Measurements from ENCODE around the gene EID2.
A peak's percentile ranks its signal among the peaks of the same experiment; 100 is the strongest.

Gene EID2

DNA sequence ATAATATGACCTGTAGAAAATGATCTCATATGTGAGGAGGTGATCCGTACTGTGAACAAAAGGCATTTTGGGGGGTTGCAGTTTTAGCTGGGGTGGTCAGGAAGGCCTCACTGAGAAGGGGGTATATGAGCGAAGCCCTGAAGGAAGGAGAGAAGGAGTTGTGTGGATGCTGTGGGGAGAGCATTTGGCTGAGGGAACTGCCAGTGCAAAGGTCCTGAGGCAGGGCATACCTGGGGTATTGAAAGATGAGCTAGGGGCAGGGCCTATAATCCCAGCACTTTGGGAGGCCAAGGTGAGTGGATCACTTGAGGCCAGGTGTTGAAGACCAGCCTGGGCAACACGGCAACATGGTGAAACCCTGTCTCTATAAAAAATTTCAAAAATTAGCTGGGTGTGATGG is 22.5 kb downstream of the EID2 start:
- H3K4me3 ChIP-seq (ENCODE audit: low read depth, low read length): no peak overlapping the region
- TF ChIP-seq, protein P1, sequence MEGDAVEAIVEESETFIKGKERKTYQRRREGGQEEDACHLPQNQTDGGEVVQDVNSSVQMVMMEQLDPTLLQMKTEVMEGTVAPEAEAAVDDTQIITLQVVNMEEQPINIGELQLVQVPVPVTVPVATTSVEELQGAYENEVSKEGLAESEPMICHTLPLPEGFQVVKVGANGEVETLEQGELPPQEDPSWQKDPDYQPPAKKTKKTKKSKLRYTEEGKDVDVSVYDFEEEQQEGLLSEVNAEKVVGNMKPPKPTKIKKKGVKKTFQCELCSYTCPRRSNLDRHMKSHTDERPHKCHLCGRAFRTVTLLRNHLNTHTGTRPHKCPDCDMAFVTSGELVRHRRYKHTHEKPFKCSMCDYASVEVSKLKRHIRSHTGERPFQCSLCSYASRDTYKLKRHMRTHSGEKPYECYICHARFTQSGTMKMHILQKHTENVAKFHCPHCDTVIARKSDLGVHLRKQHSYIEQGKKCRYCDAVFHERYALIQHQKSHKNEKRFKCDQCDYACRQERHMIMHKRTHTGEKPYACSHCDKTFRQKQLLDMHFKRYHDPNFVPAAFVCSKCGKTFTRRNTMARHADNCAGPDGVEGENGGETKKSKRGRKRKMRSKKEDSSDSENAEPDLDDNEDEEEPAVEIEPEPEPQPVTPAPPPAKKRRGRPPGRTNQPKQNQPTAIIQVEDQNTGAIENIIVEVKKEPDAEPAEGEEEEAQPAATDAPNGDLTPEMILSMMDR (IDR thresholded peaks at IDR 0.05; ENCODE audit: low read depth, low read length, missing control alignments): no peak
- in situ Hi-C loops (cut with HindIII; ENCODE audit: low sequenced_read_pairs): no loop called here
- no peak for DNase-seq (ENCODE audit: low read depth)

DNA sequence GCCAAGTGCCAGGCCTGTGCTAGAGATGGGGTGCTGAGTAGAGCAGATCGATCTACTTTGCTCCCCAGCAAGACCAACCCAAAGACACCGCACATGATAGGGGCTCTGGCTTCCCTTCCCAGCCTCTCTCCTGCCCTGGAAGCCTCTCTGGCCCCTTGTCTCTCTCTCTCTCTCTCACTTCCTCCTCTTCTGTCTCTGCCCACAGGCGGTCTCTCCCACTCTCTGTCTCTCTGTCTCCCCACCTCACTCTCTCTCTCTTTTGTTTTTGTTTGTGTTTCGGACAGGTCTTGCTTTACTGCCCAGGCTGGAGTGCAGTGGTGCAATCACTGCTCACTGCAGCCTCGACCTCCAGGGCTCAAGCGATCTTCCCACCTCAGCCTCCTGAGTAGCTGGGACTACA is 23.7 kb downstream of the EID2 start:
- DNase-seq (ENCODE audit: low read depth): no peak
- no peak overlapping the region for H3K4me3 ChIP-seq (ENCODE audit: low read depth, low read length)
- TF ChIP-seq, protein P1 (IDR thresholded peaks at IDR 0.05; ENCODE audit: low read depth, low read length, missing control alignments): no peak
- in situ Hi-C loops (cut with HindIII; ENCODE audit: low sequenced_read_pairs): no loop called here

DNA sequence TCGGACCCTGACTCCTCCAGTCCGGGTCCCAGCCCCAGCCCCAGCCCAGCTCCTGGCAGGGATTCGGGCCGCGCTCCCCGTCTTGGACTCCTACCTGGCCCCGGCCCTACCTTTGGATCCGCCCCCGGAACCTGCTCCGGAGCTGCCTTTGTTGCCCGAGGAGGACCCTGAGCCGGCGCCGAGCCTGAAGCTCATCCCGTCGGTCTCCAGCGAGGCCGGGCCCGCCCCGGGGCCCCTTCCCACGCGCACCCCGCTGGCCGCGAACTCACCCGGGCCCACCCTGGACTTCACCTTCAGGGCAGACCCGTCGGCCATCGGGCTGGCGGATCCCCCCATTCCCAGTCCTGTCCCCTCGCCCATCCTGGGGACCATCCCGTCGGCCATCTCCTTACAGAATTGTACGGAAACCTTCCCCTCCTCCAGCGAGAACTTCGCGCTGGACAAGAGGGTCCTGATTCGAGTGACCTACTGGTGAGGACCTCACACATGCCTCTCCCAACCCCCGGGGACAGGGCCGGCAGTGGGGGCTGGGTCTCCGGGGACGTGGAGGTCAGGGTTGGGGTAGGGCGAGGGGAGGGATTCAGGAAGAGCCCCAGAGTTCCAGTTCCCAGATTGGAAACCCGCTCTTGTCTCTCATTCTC is 24.3 kb downstream of the EID2 start:
- in situ Hi-C loops (cut with HindIII; ENCODE audit: low sequenced_read_pairs): no loop called here
- peak overlapping the region; percentile 20 for H3K4me3 ChIP-seq (ENCODE audit: low read depth, low read length)
- no peak for DNase-seq (ENCODE audit: low read depth)
- TF ChIP-seq, protein P1 (IDR thresholded peaks at IDR 0.05; ENCODE audit: low read depth, low read length, missing control alignments): no peak

DNA sequence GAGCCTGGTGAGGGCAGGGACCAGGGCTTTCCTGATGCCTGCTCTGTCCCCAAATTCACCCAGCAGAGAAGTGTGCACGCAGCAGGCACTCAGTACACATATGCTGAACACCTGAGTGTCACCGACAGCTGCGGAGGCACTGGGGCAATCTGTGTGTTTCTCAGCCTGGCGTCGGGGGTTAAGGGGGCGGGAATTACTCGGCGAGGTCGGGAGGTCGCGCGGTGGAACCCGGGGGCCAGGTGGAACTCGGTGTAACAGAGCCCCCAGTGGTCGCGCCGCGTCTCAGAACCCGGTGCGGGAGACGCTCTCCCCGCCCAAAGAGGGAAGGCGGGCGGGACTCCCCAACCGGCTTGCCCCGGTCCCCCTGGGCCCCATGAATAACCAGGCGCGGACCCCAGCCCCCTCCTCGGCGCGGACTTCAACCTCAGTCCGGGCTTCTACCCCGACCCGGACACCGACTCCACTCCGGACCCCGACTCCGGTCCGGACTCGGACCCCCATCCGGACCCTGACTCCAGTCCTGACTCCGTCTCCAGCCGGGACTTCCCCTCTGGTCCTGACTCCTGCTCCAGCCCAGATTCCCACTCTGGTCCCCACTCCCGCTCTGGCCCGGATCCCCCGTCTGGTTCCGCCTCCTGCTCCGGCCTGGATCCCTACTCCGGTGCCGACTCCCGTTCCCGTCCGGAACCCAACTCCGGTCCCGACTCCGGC is 25.0 kb downstream of the EID2 start, which contains the start of gene SELENOV:
TSS of gene SELENOV (plus strand) at position 300 of the 711 bp plus-strand sequence. CDS start at position 374, 74 bp downstream.
- peak within 1 kb of the TSS; percentile 20 for H3K4me3 ChIP-seq (ENCODE audit: low read depth, low read length)
- in situ Hi-C loops (cut with HindIII; ENCODE audit: low sequenced_read_pairs): no loop called here
- DNase-seq (ENCODE audit: low read depth): no peak
- TF ChIP-seq, protein P1 (IDR thresholded peaks at IDR 0.05; ENCODE audit: low read depth, low read length, missing control alignments): no peak

DNA sequence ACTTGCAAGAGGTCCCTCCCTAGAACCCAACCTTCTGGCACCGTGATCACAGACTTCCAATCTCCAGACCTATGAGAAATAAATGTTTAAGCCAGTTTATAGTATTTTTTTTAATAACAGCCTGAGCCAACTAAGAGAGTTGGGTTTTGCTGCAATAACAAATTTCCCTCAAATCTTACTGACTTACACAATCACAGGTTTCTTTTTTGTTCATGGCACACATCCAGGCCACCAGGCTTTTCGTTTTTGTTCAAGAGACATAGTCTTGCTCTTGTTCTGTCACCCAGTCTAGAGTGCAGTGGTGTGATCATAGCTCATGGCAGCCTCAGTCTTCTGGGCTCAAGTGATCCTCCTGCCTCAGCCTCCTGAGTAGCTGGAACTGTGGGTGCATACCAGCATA is 27.0 kb downstream of the EID2 start:
- no peak overlapping the region for H3K4me3 ChIP-seq (ENCODE audit: low read depth, low read length)
- no peak for DNase-seq (ENCODE audit: low read depth)
- in situ Hi-C loops (cut with HindIII; ENCODE audit: low sequenced_read_pairs): no loop called here
- TF ChIP-seq, protein P1 (IDR thresholded peaks at IDR 0.05; ENCODE audit: low read depth, low read length, missing control alignments): no peak

DNA sequence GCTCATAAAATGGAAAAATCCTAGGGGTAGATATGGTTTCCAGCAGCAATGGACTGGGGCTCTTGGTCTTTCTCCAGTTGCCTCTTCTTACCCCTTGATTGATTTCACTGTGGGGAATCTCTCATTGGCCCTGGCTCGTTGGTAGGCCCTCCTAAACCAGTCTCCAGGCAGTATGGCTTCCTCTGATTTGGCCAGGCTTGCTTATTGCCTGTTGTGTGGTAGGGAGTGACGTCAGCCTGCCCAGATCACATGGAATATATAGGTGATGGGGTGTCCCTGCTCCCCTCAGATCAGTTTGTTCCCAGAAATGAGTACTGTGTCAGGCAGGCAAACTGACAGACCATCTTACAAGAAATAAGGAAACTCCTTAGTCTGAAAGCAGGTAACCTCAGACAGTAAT is 30.7 kb downstream of the EID2 start:
- in situ Hi-C loops (cut with HindIII; ENCODE audit: low sequenced_read_pairs): no loop called here
- H3K4me3 ChIP-seq (ENCODE audit: low read depth, low read length): no peak overlapping the region
- DNase-seq (ENCODE audit: low read depth): no peak
- TF ChIP-seq, protein P1 (IDR thresholded peaks at IDR 0.05; ENCODE audit: low read depth, low read length, missing control alignments): no peak
